GM12892 (cell line): ENCODE results near the gene AHDC1.

Experiments used
- POLR2A ChIP-seq: IDR thresholded peaks from 2 replicates; pipeline ENCODE4 v1.6.1; 2011; ENCODE audit warnings: low read depth, low read length, control low read depth
- POLR2AphosphoS5 ChIP-seq: IDR thresholded peaks from 2 replicates; pipeline ENCODE4 v1.6.1; 2011; ENCODE audit warnings: low read depth, low read length, control low read depth

- TF ChIP-seq POLR2A: no peak
- TF ChIP-seq POLR2AphosphoS5: no peak
Measured at GRCh38 chr1:27506703-27507102, 97.2 kb downstream of the AHDC1 start.
